ENCODE results near the gene GABARAP. TPM values are rescaled to one million over a fixed set of nuclear protein-coding genes. Genes with fewer than 3 reads are reported as not detected.

The GABARAP gene
- total and polyA plus RNA-seq, 10 of the 15 experiments (the other 5 are each of a cell fraction or from before 2014, with no cell fraction given), result 134 to 613 (median 285) TPM

DNA sequence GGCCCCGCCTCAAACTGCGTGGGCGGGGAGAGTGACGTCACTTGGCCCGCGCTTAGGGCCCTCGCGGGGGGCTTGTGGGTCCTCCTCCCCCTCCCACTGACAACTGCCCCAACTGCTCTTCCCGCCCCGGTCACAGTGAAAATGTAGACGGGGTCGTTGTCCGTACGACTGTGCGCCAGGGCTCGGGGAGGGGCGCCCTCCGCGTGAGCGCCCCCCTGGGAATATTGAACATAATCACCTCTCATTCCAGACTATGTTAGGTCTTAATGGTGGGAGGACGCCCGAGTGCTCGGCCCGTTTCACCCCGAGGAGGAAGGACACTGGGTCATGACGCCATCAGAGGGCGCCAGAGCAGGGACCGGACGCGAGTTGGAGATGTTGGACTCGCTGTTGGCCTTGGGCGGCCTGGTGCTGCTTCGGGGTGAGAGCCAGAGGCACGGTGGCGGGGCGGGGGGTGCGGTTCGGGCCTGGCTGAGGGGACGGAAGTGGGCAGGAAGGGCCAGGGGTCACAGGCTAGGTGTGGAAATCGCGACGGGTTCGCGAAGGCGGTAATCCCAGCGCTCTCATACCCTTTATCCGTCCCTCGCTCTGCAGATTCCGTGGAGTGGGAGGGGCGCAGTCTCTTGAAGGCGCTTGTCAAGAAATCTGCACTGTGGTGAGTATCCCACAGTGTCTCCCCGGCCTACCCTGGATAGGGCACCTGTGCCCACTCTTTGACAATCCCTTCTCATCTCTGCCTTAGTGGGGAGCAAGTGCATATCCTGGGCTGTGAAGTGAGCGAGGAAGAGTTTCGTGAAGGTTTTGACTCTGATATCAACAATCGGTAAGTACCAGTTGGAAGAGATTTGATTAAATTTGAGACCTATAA lies 10.2 kb upstream of the GABARAP start, which contains the start of gene ELP5 (continued):
- TF ChIP-seq E4F1 (IDR thresholded peaks at IDR 0.05; ENCODE audit: borderline replicate concordance, partially characterized antibody) (peak; percentile 16), ATF2 (IDR thresholded peaks at IDR 0.05; ENCODE audit: low read length) (peak; percentile 91), ZNF687 (IDR thresholded peaks at IDR 0.05) (0 out of 2 replicates have a peak, but pooled peaks have one; percentile 60), RUNX3 (IDR thresholded peaks at IDR 0.05; ENCODE audit: low read length) (no peak; the same call in none of the 2 replicates), GABPA (IDR thresholded peaks at IDR 0.05; ENCODE audit: low read depth) (no peak), NKRF (conservative IDR thresholded peaks at IDR 0.05) (peak; percentile 83), ATF7 (IDR thresholded peaks at IDR 0.05; ENCODE audit: low read depth) (peak; percentile 99), NR2C2 (IDR thresholded peaks at IDR 0.05; ENCODE audit: borderline replicate concordance, control insufficient read depth, insufficient read length, low read depth) (no peak), JUND (IDR thresholded peaks at IDR 0.05; ENCODE audit: low read depth, low read length) (peak; percentile 75; the same call in 1 of the 2 replicates), RCOR1 (conservative IDR thresholded peaks at IDR 0.05; ENCODE audit: low read depth, low read length) (0 out of 2 replicates have a peak, but pooled peaks have one; percentile 64), KAT2A (conservative IDR thresholded peaks at IDR 0.05; ENCODE audit: control insufficient read depth, low read depth, low read length) (no peak), IKZF2 (IDR thresholded peaks at IDR 0.05) (no peak; a peak in 2 of 4 replicates), GATAD2B (conservative IDR thresholded peaks at IDR 0.05; ENCODE audit: low read depth) (peak; percentile 86), YY1 (IDR thresholded peaks at IDR 0.05; ENCODE audit: low read depth, low read length) (peak; percentile 83), MEF2B (IDR thresholded peaks at IDR 0.05; ENCODE audit: partially characterized antibody, poor library complexity, severe bottlenecking) (peak; percentile 94), NBN (IDR thresholded peaks at IDR 0.05) (peak; percentile 99), CREM (IDR thresholded peaks at IDR 0.05; ENCODE audit: low read depth) (peak; percentile 98), SIX5 (IDR thresholded peaks at IDR 0.05; ENCODE audit: low read depth, low read length, severe bottlenecking) (peak; percentile 37), SMARCA5 (IDR thresholded peaks at IDR 0.05) (peak; percentile 96), HDAC2 (IDR thresholded peaks at IDR 0.05) (no peak), KLF5 (IDR thresholded peaks at IDR 0.05; ENCODE audit: partially characterized antibody) (peak; percentile 81)

Data from GM12878 (cell line).